ENCODE data around the gene CALN1. TPM values are rescaled to one million over a fixed set of nuclear protein-coding genes. Genes with fewer than 3 reads are reported as not detected.
"Not testable (repeated sequence)": the region's sequence is repeated elsewhere in the genome, so short reads cannot be mapped to it uniquely, and the experiment has no call there.

The CALN1 gene
- total and polyA plus RNA-seq, 7 donors = 0.01 to 0.06 (median 0.02) TPM; not detected in 2

DNA sequence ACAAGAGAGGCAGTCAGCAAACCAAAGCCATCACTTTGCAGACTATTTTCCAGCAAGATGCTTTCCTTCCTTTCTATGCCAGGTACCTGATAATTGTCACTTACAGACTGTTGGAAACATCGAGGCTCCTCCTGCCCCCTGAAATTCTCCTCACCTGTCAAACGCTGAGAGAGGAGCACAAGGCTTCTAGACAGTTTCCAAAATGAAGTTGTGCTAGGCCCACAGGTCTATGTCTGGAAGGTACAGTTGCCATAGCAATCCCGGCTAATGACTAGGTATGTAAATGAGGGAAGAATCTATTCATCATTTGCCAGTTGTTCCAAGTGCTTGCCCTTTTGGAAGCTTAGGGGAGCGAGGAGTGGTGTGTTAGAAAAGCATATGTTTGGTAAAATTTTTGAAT lies 334.4 kb downstream of the CALN1 start:
- Histone ChIP-seq H3K4me3 (no peak overlapping the region), H3K27me3 (ENCODE audit: insufficient read depth in 3 of 3, low read length in 2 of 3) (peaks cover 0 to 2% (median 0%) of the 10 kb centered on the region in 3 donors), H3K27ac (no peak overlapping the region), H3K36me3 (ENCODE audit: insufficient read depth in 1 of 2, low read depth in 1 of 2) (no peaks in the 10 kb centered on the region), H3K4me1 (no peaks in the 10 kb centered on the region), H3K9me3 (no peaks in the 10 kb centered on the region)
- intact Hi-C loops (cut with DNase I) = no loop called here
- no peak for ATAC-seq
- 86 to 90% (median 86%) methylated on average over 4 of the region's 4 CpGs for WGBS, 3 donors
- no peak for DNase-seq
- TF ChIP-seq, protein P1, sequence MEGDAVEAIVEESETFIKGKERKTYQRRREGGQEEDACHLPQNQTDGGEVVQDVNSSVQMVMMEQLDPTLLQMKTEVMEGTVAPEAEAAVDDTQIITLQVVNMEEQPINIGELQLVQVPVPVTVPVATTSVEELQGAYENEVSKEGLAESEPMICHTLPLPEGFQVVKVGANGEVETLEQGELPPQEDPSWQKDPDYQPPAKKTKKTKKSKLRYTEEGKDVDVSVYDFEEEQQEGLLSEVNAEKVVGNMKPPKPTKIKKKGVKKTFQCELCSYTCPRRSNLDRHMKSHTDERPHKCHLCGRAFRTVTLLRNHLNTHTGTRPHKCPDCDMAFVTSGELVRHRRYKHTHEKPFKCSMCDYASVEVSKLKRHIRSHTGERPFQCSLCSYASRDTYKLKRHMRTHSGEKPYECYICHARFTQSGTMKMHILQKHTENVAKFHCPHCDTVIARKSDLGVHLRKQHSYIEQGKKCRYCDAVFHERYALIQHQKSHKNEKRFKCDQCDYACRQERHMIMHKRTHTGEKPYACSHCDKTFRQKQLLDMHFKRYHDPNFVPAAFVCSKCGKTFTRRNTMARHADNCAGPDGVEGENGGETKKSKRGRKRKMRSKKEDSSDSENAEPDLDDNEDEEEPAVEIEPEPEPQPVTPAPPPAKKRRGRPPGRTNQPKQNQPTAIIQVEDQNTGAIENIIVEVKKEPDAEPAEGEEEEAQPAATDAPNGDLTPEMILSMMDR (IDR thresholded peaks at IDR 0.05) = no peak

DNA sequence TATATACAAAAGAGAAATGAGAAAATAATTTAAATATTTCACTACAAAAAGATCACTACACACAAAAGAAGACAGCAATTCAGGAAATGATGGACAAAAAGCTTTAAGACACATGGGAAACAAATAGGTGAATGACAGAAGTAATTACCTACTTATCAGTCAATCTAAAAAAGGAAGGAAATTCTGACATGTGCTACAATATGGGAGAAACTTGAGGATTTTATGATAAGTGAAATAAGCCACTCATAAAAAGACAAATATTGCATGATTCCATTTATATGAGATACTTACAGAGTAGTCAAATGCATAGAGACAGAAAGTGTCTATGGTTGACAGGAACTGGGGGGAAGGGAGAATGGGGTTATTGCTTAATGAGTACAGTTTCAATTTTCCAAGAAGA lies 339.2 kb downstream of the CALN1 start:
- TF ChIP-seq, protein P1 (IDR thresholded peaks at IDR 0.05) = no peak
- no peak for ATAC-seq
- intact Hi-C loops (cut with DNase I) = no loop called here

DNA sequence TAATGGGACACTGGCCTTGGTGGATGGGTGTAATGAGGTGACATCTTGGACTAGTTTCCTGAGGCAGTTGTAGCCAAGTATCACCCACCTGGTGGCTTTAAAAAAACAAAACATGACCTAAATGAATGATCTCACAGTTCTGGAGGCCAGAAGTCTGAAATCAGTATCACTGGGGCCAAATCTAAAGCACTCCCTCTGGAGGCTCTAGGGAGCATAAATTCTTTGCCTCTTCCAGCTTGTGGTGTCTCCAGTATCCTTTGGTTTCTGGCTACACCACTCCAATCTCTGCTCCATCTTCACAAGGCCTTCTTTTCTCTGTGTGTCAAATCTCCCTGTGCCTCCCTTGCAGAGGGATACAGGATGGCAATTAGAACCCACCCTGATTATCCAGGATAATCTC lies 342.9 kb downstream of the CALN1 start:
- no peaks in the 10 kb centered on the region for H3K36me3 ChIP-seq (ENCODE audit: insufficient read depth in 1 of 2, low read depth in 1 of 2)
- no peak overlapping the region for H3K27ac ChIP-seq
- ATAC-seq (no peak), DNase-seq (no peak)
- no peak overlapping the region for H3K4me3 ChIP-seq
- intact Hi-C loops (cut with DNase I) = no loop called here
- no peaks in the 10 kb centered on the region for H3K4me1 ChIP-seq
- peaks cover 6% of the 10 kb centered on the region for H3K9me3 ChIP-seq
- H3K27me3 ChIP-seq (ENCODE audit: insufficient read depth in 3 of 3, low read length in 2 of 3) = peaks cover 0 to 3% (median 0%) of the 10 kb centered on the region in 3 donors
- TF ChIP-seq, protein P1 (IDR thresholded peaks at IDR 0.05) = no peak

More for the DNA sequence above, 339.2 kb downstream of the CALN1 start:
- no peak for DNase-seq
- Histone ChIP-seq H3K9me3 (peaks cover 6% of the 10 kb centered on the region), H3K36me3 (ENCODE audit: insufficient read depth in 1 of 2, low read depth in 1 of 2) (no peaks in the 10 kb centered on the region), H3K27me3 (ENCODE audit: insufficient read depth in 3 of 3, low read length in 2 of 3) (peaks cover 0 to 3% (median 0%) of the 10 kb centered on the region in 3 donors), H3K4me1 (no peaks in the 10 kb centered on the region), H3K4me3 (no peak overlapping the region), H3K27ac (no peak overlapping the region)

DNA sequence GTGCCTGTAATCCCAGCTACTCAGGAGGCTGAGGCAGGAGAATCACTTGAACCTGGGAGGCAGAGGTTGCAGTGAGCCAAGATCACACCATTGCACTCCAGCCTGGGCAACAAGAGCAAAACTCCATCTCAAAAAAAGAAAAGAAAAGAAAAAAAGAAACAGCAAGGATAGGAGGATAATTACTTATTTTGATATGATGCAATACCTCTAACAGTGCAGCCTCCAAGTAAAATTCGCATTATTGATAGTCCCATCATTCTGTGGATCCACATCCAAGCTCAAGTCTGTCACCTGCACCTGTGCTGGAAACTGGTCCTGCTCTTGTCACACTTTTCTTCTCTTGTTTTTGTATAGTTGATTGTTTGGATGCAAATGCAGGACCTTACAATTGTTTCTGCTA lies 346.4 kb downstream of the CALN1 start:
- H3K36me3 ChIP-seq (ENCODE audit: insufficient read depth in 1 of 2, low read depth in 1 of 2); H3K27ac ChIP-seq; intact Hi-C loops (cut with DNase I); DNase-seq; H3K9me3 ChIP-seq; H3K4me3 ChIP-seq; ATAC-seq; H3K4me1 ChIP-seq; H3K27me3 ChIP-seq (ENCODE audit: insufficient read depth in 3 of 3, low read length in 2 of 3): not testable (repeated sequence)
- WGBS, 3 donors = 92 to 100% (median 96%) methylated on average over 1 of the region's 1 CpG

DNA sequence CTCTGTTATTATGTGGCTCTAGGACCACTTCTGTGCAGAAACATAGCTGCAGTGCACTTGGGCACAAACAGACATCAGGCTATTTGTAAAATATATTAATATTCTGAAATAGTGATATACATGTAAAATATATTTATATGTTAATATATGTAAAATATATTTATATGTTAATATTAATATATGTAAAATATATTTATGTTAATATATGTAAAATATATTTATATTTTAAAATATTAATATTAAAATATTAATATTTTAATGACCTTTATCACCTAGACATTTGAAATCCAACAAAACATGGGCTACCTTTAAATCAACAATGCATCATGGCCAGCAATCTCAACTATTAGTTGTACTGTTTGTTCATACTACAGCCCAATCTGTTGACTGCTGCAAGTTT lies 347.2 kb downstream of the CALN1 start:
- Histone ChIP-seq H3K4me1 (no peaks in the 10 kb centered on the region), H3K36me3 (ENCODE audit: insufficient read depth in 1 of 2, low read depth in 1 of 2) (no peaks in the 10 kb centered on the region), H3K4me3 (no peak overlapping the region), H3K27ac (no peak overlapping the region), H3K27me3 (ENCODE audit: insufficient read depth in 3 of 3, low read length in 2 of 3) (no peaks in the 10 kb centered on the region), H3K9me3 (no peaks in the 10 kb centered on the region)
- intact Hi-C loops (cut with DNase I) = no loop called here
- ATAC-seq (no peak), DNase-seq (no peak)
- TF ChIP-seq, protein P1 (IDR thresholded peaks at IDR 0.05) = no peak

Data from psoas muscle (tissue), 8 donors.